RWPE2 (cell line): ENCODE results near the gene ITSN1.

ENCODE experiments used
- ATAC-seq: fragments of 200-7000 bp; cut with Tn5 transposase; 3 replicates; pipeline ENCODE4 v1.9.1; 2021; ENCODE audit warnings: low read depth
- DNase-seq: peaks from one replicate; pipeline ENCODE4 v3.0.0-alpha.2; 2020; ENCODE audit warnings: low spot score
- H3K27ac ChIP-seq: fragments of 450-650 bp; 2 replicates; pipeline ENCODE4 v1.5.1; 2017; ENCODE audit warnings: mild to moderate bottlenecking; ENCODE audit not compliant: poor library complexity, severe bottlenecking
- H3K27me3 ChIP-seq: fragments of 250-450 bp; sonication (Bioruptor Pico); 2 replicates; pipeline ENCODE4 v1.5.1; 2021; ENCODE audit warnings: mild to moderate bottlenecking, moderate library complexity; ENCODE audit not compliant: insufficient read depth, poor library complexity, severe bottlenecking
- H3K36me3 ChIP-seq: fragments of 250-450 bp; sonication (Bioruptor Pico); 2 replicates; pipeline ENCODE4 v1.5.1; 2020; ENCODE audit warnings: low read depth, mild to moderate bottlenecking, moderate library complexity
- H3K4me1 ChIP-seq: fragments of 250-450 bp; sonication (Bioruptor Pico); 2 replicates; pipeline ENCODE4 v1.5.1; 2021; ENCODE audit warnings: mild to moderate bottlenecking, moderate library complexity; ENCODE audit not compliant: insufficient read depth, poor library complexity, severe bottlenecking
- H3K4me3 ChIP-seq: fragments of 250-450 bp; sonication (Bioruptor Pico); 2 replicates; pipeline ENCODE4 v1.5.1; 2021; ENCODE audit warnings: mild to moderate bottlenecking, moderate library complexity; ENCODE audit not compliant: severe bottlenecking
- H3K9me3 ChIP-seq: fragments of 250-450 bp; sonication (Bioruptor Pico); 2 replicates; pipeline ENCODE4 v1.5.1; 2021; ENCODE audit warnings: mild to moderate bottlenecking, moderate library complexity; ENCODE audit not compliant: severe bottlenecking
- TF ChIP-seq, protein P1 (sequence below): fragments of 450-650 bp; IDR thresholded peaks from one replicate; pipeline ENCODE4 v1.5.1; 2017; ENCODE audit warnings: mild to moderate bottlenecking, moderate library complexity; ENCODE audit not compliant: poor library complexity, severe bottlenecking

ITSN1 gene

GRCh38 chr21:33794596-33794995 lies 152.3 kb downstream of the ITSN1 start:
- DNase-seq (no peak), ATAC-seq (no peak)
- no peaks in the 10 kb centered on the region for H3K4me1 ChIP-seq
- H3K9me3 ChIP-seq: no peaks in the 10 kb centered on the region
- H3K36me3 ChIP-seq: peaks cover 12% of the 10 kb centered on the region
- H3K4me3 ChIP-seq: no peak overlapping the region
- TF ChIP-seq, protein P1, sequence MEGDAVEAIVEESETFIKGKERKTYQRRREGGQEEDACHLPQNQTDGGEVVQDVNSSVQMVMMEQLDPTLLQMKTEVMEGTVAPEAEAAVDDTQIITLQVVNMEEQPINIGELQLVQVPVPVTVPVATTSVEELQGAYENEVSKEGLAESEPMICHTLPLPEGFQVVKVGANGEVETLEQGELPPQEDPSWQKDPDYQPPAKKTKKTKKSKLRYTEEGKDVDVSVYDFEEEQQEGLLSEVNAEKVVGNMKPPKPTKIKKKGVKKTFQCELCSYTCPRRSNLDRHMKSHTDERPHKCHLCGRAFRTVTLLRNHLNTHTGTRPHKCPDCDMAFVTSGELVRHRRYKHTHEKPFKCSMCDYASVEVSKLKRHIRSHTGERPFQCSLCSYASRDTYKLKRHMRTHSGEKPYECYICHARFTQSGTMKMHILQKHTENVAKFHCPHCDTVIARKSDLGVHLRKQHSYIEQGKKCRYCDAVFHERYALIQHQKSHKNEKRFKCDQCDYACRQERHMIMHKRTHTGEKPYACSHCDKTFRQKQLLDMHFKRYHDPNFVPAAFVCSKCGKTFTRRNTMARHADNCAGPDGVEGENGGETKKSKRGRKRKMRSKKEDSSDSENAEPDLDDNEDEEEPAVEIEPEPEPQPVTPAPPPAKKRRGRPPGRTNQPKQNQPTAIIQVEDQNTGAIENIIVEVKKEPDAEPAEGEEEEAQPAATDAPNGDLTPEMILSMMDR: no peak
- H3K27me3 ChIP-seq: no peaks in the 10 kb centered on the region
- no peak overlapping the region for H3K27ac ChIP-seq

DNA sequence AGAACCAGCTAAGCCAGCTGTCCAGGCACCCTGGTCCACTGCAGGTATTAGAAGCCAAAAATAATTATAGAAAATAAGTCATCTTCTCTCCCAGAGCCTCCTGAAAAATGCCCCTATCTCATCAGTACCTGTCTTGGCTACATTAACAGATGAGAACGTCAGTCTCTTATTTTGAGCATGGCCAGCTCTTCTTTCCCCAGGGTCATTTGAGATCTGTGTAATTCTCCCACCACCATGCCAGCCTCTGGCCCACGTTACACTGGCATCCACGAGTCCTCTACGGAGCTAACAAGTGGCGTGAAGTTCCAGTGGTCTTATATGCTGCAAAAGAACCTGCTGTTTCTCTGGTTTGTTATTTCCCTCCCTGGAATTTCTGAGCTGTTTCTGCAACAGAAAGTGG lies 155.3 kb downstream of the ITSN1 start:
- Histone ChIP-seq H3K36me3 (peaks cover 17% of the 10 kb centered on the region), H3K4me1 (peaks cover 15% of the 10 kb centered on the region), H3K4me3 (no peak overlapping the region), H3K9me3 (no peaks in the 10 kb centered on the region), H3K27ac (no peak overlapping the region), H3K27me3 (no peaks in the 10 kb centered on the region)
- ATAC-seq (no peak), DNase-seq (no peak)
- TF ChIP-seq, protein P1: no peak

DNA sequence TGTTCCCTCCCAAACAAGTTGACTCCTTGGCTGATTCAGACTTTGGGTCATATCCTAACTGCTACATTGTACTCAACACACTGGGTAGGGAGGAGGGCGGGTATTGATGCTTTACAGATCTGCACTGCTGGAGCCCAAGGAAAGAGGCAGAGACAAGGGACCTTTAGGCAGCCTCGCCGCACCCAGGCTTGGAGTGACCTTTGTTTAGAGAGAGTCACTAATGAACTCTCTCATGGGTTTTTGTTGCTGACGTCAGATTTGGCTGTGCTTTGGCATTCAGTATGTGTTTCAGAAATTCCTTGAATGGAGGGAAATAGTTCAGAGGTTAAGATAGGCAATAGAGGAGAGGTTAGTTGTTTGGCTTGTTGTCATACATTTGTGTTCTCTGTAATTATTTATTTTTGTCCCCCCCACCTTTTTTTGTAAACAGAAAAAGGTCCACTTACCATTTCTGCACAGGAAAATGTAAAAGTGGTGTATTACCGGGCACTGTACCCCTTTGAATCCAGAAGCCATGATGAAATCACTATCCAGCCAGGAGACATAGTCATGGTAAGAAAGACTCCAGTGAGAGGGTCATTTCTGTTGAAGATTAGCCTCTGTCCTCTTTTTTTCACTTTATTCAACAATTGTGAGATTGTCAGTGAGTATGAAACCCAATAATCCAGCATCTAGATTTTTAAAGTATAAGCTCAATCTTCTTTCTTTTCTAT lies 157.2 kb downstream of the ITSN1 start:
- H3K4me1 ChIP-seq: peaks cover 23% of the 10 kb centered on the region
- ATAC-seq (no peak), DNase-seq (no peak)
- TF ChIP-seq, protein P1: no peak
- H3K4me3 ChIP-seq: no peak overlapping the region
- no peak overlapping the region for H3K27ac ChIP-seq
- no peaks in the 10 kb centered on the region for H3K9me3 ChIP-seq
- no peaks in the 10 kb centered on the region for H3K27me3 ChIP-seq
- H3K36me3 ChIP-seq: peaks cover 19% of the 10 kb centered on the region

- no peak overlapping the region for H3K4me3 ChIP-seq
- H3K27ac ChIP-seq: peak overlapping the region; percentile 67
- DNase-seq (no peak), ATAC-seq (0 out of 3 replicates have a peak, but pooled peaks have one; percentile 12)
- TF ChIP-seq, protein P1: no peak
- H3K27me3 ChIP-seq: no peaks in the 10 kb centered on the region
- no peaks in the 10 kb centered on the region for H3K9me3 ChIP-seq
- H3K36me3 ChIP-seq: 0 out of 2 replicates have a peak, but pooled peaks cover 12% of the 10 kb centered on the region
- H3K4me1 ChIP-seq: peaks cover 23% of the 10 kb centered on the region
Observed at GRCh38 chr21:33800753-33801423, 158.6 kb downstream of the ITSN1 start.
